NCI-H1694 treated with DMSO at 0.1 percent for 48 hours (cell line): ENCODE measurements around the gene KHDRBS2.

Source experiments
- DNase-seq: peaks from one replicate; lab custom pipeline; 2025; lab: John Stamatoyannopoulos, UW

Gene KHDRBS2

GRCh38 chr6:62174548-62174947 is 111.5 kb downstream of the KHDRBS2 start:
- no peak for DNase-seq

GRCh38 chr6:62167736-62168135 is 118.3 kb downstream of the KHDRBS2 start:
- no peak for DNase-seq

- no peak for DNase-seq
Observed at GRCh38 chr6:62162858-62163257, 123.2 kb downstream of the KHDRBS2 start.

GRCh38 chr6:62152796-62153195 is 133.2 kb downstream of the KHDRBS2 start:
- no peak for DNase-seq

- peak; percentile 10 for DNase-seq
Observed at GRCh38 chr6:62150048-62150663, 135.9 kb downstream of the KHDRBS2 start.

GRCh38 chr6:62146954-62147853 is 138.8 kb downstream of the KHDRBS2 start:
- no peak for DNase-seq

- DNase-seq = no peak
Observed at GRCh38 chr6:62129127-62129526, 156.9 kb downstream of the KHDRBS2 start.

- no peak for DNase-seq
Observed at GRCh38 chr6:62119401-62119800, 166.6 kb downstream of the KHDRBS2 start.

GRCh38 chr6:62103186-62103859 is 182.7 kb downstream of the KHDRBS2 start:
- DNase-seq = no peak

- DNase-seq = no peak
Observed at GRCh38 chr6:62102387-62102786, 183.6 kb downstream of the KHDRBS2 start.

GRCh38 chr6:62090442-62091229 is 195.4 kb downstream of the KHDRBS2 start:
- no peak for DNase-seq

- DNase-seq = no peak
Observed at GRCh38 chr6:62089781-62090180, 196.2 kb downstream of the KHDRBS2 start.

GRCh38 chr6:62086047-62086446 is 200.0 kb downstream of the KHDRBS2 start:
- no peak for DNase-seq

- no peak for DNase-seq
Observed at GRCh38 chr6:62075869-62076268, 210.2 kb downstream of the KHDRBS2 start.

GRCh38 chr6:62059901-62060300 is 226.1 kb downstream of the KHDRBS2 start:
- DNase-seq = no peak

- no peak for DNase-seq
Observed at GRCh38 chr6:62057300-62057699, 228.7 kb downstream of the KHDRBS2 start.

- DNase-seq = no peak
Observed at GRCh38 chr6:62045502-62045901, 240.5 kb downstream of the KHDRBS2 start.

- no peak for DNase-seq
Observed at GRCh38 chr6:62043084-62043483, 242.9 kb downstream of the KHDRBS2 start.

- DNase-seq = no peak
Observed at GRCh38 chr6:62042429-62042828, 243.6 kb downstream of the KHDRBS2 start.

GRCh38 chr6:62039605-62040004 is 246.4 kb downstream of the KHDRBS2 start:
- DNase-seq = no peak

- DNase-seq = no peak
Observed at GRCh38 chr6:62037445-62037844, 248.6 kb downstream of the KHDRBS2 start.

- DNase-seq = no peak
Observed at GRCh38 chr6:62035952-62036351, 250.1 kb downstream of the KHDRBS2 start.
